T1000 (cell line): Measurements from ENCODE around the gene ULK4.
A peak's percentile ranks its signal among the peaks of the same experiment; 100 is the strongest.

ENCODE experiments used
- DNase-seq: peaks from one replicate; lab custom pipeline; 2025; ENCODE audit warnings: mixed read lengths; lab: John Stamatoyannopoulos, UW

ULK4 gene

DNA sequence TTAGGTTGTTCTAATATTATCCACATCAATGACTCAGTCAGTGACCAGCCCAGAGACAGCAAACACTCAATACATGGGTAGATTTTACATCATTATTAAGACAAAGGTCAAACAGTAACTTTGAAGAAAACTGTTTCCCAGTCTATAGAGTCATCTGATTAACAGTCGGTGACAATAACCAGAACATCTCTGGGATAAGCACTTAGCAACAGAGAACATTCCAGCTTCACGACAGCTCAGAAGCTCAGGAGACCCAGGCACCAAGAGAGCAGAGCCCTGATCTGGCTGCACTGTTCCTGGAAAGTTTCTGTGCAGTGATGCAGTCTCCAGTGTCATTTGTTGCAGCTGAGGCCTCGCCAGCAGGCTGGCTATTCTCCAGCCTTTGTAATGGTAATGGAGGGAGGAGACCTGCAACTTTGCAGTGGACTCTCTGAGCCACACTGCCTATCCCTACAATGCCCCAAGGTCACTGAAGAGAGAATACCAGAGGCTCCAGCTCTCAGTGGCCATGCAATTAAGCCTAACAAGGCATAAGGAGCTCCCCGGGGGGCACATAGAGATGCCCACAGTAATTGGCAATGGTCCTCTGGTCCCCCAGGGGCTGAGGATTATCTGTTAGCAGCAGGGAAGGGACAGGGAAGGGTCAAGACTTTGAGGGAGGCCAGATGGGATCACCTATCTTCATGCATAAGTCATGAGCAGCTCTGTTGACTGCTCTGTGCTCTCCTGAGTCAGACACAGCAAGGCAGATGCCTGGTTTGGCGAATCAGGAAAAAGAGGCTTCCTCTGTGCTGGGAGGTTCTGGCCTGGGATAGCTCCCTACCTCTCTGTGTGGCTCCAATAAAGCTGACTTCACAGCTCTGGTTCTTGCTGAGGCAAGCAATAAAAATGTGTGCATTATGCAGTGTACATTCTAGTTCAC lies 599.0 kb downstream of the ULK4 start:
- DNase-seq: peak; percentile 9

DNA sequence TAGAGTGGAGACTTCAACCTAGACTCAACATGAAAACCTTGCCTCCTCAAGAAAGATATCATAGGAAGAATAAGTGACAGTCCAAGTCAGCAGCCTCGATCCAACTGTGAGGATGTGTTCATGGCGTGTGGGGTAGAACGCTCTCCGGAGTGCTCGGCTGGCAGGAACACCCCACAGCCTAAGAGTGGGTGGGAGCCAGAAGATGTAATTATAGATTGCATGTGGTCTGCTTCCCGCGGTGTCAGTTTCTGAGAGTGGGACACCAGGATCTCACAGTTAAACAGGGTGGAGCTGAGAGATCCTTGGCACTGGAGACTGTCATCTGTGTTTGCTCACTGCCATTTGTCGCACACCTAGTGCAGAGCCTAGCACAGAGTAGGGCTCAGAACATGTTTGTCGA lies 604.6 kb downstream of the ULK4 start:
- no peak for DNase-seq

DNA sequence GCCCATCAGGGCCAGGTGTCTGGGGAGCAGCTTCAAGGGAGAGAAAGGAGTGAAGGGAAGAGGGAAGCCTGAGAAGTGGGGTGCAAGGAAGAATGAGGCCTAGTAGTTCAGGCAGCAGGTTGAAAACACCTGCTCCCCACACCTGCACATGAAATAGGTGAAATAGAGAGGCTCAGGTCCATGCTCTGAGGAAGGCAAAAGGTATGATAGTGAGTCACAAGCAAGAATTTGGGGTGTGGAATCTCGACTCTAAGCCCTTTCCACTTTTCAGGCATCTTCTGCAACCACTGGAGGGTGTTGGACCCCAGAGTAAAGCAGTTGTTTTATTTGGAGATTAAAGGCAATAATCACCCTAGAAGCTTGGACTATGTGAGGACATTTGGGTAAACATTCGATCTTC lies 605.1 kb downstream of the ULK4 start:
- DNase-seq: no peak

DNA sequence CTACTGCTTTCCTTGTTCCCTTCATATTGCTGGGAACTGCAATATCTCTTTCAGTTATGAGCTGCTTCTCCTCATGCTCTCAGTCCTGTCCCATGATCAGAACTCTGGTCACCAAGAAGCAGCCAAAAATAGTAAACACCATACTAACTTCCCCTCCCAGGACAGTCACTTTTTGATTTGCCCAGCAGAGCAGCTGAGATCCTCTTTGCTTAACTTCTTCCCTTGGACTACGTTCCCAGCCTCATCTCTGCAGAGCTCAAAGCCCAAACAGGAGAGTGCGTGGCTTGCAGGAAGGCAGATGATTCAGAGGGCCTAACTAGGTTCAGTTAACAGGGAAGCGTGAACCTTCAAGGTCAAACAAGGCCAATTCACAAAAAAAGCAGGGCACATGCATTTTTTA lies 609.4 kb downstream of the ULK4 start:
- no peak for DNase-seq

DNA sequence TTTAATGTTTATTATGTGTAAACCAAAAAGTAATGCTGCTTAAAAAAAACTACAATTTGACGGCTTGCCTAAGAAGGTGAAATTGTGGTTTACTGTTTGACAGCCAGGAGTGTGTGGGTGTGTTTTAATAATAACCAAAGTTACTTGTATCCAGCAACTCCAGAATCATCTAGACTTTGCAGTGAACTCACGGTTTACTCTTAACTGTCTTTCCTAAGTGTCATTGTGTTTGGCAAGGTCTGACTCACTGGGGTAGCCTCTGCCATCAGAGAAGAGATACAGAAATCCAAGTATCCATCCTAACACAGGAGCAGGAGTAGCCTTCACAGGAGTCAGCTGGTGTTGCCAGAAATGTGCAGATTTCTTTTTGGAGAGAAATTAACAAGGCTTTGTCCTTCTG lies 611.5 kb downstream of the ULK4 start:
- DNase-seq: no peak

DNA sequence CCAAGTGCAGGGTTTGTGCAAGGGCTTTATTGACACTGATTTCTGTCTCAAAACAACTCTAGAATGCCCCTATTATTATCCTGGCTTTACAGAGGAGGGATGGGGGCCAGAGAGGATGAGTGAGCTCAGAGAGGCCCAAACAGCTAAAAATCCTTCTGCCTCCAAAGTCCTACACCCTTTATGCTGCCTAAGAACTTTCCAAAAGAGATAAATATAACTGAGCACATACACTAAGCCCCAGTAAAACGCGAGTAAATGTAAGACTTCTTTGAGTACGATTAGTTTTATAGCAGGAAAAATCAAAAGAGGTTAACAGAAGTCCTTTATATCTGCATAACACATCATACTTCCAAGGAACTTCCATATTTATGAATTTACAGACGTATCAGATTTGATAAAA lies 613.5 kb downstream of the ULK4 start:
- no peak for DNase-seq

DNA sequence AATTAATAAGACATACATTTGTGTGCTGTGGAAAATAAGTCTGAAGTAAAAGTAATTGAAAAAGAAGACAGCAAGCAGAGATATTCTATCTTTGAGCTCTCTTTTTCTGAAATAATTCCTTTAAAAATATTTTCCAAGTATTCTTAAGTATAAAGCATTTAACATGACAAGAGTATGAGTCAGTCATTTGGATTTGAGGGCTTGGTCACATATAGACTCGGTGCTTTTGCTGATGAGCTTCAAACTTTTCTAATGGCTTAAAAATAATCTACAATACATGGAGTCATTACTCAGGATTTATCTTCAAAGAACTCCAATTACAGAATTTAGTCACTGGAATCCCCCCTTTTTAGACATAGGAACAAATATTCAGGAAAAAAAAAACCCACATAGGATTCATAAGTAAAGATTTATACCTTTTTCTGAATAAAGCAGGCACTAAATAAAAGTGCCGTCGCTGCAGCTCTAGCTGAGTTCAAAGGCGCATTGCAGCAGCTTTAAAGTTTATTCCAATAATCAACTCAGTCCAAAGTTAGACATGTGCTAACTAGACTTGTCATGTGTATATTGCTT lies 615.1 kb downstream of the ULK4 start:
- no peak for DNase-seq

DNA sequence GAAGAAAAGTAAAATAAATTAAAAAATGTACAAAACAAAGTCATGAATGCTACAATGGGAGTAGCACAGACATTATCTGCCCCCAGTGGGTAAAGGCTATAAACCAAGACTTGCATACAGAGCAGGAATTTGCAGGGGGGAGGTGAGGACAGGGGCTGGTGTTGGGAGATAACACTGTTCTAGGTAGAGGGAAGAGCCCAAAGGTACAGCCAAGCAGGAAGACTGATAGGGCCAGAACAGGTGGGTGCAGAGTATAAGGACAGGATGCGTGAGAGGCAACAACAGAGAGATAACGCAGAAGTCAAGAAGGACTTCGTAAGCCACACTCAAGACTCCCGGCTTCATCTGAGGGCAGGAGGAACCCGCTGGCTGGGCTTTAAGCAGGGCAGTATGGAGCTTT lies 616.1 kb downstream of the ULK4 start:
- no peak for DNase-seq

DNA sequence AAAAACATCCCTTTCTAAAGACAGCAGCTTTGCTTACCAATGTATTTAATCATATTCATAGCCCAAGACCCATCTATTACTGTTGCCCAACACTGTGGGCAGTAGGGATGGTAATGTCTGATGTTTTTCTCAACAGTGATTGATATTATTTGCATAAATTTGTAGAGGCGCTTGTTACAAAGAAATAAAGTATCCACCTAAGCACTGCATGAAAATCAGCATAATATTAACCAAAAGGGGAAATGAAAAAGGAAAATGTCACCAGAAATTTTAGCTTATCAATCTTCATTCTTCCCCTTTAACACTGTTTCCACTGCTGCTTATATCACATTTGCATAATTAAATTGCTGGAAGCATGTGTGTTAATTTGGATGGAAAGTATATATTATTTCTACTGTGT lies 622.1 kb downstream of the ULK4 start:
- no peak for DNase-seq

DNA sequence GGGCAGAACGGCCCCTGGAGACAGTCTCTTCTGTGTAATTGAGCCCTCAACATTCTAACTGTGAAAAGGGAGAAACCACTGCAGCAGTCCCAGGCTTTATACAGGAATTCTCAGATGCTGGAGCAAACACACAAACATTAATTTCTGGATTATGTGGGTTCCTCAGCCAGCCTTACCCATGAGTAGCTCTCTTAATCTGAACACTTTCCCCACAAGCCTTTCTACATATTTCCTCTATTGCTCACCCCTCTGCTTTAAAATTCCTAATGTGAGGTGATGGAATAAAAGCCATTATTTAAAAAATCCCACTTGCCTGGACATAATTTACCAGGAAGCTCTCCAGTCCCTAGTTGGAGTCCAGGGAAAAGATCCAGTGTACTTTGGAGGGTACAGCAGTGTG lies 623.6 kb downstream of the ULK4 start:
- DNase-seq: no peak

DNA sequence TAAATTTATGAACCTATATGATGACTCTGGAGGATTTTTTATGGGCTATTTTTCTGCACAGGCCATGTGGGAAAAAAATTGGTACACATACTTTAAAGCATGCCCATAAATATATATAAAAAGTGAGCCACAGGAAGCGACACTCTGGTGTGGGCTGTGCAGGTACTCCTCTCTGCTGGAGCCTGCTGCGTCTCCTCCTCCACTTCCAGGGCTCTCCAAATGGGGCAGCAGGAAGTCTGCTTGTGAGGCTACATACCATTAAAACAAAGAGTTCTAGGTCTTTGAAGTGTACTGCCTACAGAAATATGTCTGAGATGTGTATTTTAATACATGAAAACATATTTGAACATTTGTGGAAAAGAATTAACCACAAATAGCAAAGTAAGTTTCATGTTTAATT lies 627.5 kb downstream of the ULK4 start:
- no peak for DNase-seq

DNA sequence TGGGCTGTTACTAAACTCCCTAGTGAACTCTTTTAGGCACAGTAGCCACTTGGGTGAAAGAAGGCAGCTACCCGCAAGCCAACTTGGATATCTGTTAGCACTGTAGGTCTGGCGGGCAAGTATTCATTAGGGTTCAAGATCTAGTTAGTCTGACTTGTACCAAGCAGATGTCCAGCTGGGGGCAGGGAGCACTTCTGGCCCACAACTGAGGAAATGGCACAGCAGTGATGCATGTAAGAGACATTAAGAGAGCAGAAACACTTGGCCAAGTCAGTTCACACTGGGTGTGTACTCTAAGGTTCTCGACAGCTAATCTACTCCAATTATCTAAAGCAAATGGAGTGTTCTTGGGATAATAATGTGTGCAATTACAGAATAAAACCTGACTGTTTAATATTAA lies 630.9 kb downstream of the ULK4 start:
- no peak for DNase-seq

DNA sequence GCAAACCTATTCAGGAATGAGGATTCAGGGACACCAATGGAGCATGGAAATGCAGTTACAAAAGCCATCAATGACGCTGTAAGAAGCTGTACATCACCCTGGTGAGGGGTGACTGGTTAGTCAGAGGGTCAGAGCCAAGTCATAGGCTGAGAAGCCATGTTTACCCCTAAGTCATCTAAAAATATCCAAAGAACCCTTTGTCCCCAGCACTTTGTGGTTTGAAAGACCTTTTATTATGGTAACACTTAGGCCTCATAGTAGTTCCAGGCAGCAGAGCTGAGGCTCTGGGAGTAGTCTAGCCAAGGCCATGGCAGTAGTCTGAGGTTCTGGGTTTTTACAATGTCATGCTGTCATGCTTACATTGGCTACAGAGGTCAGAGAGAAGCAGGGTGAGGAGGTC lies 631.4 kb downstream of the ULK4 start:
- peak; percentile 24 for DNase-seq

DNA sequence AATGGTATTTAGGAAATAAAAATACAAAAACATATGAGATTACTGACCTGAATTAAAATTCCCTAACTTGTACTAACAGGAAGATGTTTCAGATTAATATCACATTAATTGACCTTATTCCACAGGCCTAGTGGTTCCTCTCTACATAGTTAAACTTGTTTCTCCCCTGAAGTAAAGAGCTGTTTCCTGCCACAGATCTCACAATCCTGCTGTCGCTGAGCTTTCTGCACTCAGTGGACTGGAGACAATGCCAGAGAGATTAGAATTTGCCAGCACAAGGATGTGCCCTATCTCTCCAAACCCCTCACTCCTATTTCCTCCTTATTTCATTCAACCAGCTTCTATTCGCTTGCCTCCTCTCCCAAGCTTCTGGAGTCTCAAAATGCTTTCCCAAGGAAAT lies 632.0 kb downstream of the ULK4 start:
- no peak for DNase-seq

DNA sequence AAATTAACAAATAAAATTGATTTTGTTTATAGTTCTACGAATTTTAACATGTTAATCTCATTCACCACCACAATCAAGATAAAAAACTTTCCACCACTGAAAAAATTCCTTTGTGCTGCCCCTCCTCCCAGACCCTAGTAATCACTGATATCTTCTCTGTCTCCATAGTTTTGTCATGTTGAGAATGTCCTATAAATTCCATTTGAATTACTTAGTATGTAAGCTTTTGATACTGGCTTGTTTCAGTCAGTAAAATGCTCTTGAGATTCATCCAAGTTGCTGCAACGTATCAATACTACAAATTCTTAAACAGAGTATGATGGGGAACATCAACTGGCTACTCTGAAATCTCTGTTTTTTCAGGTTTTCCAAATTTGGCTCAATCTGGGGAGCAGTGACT lies 633.0 kb downstream of the ULK4 start:
- DNase-seq: no peak

DNA sequence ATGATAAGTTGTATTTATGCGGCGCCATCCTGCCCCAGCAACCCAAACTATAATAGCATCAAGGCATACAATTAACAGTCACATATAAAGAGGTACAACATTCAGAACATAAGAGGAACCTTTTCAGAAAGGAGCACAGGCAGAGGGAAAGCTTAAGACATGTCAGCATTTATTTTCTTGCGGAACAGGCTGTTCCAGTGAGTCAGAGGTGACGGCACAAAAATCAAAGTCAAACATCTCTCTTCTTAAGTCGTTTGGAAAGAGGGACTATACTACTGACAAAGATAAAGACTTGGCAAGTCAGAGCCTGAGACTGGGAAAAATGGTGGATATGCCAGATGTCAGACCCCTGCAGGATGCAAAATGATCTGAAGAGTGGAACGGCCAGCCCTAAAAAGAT lies 634.2 kb downstream of the ULK4 start:
- DNase-seq: peak; percentile 4

DNA sequence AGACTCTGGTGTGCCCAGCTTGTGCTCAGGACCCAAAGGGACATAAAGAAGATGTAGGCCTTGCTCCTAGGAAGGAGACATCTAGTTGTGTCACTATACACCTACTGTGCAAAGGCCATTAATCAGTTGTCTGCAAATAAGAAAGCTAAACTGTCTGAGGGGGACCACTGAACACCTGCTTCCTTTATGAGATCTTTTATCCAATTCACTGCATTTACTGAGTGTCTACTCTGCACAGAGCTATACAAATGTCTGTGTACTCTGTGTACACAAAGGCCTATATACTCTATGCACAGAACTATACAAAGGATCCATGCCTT lies 637.8 kb downstream of the ULK4 start:
- no peak for DNase-seq

DNA sequence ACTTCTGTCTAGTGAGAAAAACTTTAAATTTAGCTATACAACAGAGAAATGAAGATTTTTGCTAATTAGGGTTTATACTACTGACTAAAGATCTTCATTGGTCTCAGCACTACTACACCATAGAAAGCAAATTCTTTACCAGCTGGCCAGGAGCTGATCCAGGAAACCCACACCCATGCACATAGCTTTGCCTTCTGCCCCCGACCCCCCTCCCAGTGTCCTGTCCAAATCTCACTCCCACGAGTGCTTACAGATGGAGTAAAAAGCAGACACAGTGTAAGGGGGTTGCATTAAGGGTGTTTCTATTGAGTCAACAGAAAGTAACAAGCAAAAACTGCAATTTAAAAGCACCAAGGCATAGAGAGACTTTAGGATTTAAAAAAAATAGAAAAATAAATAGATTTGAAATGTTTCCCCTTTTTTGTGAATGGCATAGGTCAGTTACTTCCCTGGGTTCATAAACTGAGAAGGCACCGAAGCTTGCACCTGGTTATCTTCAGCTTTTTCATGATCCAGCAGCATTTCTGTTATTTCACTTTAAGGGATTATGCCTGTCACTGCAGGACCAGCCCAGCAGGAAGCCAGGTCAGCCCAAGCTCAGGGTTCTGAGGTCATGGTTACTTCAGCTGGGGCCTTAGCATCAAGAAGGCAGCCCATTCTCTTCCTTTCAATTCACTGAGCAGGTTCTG lies 638.3 kb downstream of the ULK4 start:
- no peak for DNase-seq

DNA sequence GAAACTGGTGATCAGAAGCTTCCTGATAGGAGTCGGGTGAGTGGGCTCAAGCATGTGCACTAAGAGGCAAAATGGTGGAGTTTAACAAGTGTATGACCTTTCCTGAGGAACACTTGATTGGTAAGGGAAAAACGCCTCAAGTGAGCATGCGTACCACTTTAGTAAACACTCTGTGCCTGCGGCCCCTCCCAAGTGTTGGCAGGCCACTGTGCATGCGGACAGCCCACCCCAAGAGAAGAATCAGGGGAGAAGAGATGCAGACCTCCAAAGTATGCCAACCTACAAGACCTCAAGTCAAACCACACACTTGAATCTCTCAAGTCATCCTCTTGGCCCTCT lies 640.3 kb downstream of the ULK4 start:
- DNase-seq: no peak

DNA sequence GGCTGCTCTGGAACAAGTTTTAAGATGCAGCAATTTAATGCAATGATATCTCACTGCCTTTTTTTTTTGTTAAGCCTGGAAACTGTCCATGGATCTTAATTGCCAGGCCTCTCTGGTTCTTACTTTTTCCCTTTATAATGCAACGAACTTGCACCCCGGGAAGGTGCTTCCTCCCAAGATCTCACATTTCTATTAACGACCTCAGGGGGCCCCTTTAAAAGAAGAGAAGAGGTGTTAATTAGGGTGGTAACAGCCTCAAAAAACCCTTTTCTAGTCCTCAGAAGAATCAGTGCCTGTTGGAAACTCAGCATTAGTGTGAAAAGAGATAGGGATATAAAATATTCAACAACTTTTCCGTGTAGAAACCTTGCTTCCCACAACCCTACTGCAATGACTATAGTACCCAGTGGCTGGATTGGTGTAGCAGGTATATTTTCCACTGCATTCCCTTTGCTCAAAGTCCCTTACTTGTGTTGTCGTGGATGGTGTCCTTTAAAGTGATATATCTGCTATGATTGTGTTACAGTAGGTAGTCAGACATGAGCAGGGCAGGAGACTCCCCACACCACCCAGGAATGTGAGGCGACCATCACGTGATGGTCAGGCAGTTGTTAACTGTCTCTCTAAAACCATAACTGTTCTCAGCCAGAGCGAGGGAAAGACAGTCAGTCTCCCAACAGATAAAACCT lies 640.8 kb downstream of the ULK4 start:
- no peak for DNase-seq

DNA sequence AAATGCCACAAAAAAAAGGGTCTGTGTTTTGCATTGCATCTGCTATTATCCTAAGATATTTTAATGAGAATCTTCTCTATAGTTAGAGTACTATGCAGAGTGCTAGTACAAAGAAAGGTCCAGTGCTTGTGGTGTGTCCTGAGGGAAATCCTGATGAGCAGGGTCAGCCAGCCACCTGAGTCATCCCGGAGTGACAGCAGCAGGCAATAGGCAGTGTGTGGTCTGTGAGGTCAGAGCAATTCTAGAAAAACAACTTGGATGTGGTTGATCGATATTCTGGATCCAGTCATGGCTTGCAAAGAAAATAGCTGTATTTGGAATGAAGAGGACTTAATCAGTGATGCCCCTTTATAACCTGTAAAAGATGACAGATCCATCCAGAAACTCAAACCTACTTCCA lies 643.4 kb downstream of the ULK4 start:
- peak; percentile 3 for DNase-seq

DNA sequence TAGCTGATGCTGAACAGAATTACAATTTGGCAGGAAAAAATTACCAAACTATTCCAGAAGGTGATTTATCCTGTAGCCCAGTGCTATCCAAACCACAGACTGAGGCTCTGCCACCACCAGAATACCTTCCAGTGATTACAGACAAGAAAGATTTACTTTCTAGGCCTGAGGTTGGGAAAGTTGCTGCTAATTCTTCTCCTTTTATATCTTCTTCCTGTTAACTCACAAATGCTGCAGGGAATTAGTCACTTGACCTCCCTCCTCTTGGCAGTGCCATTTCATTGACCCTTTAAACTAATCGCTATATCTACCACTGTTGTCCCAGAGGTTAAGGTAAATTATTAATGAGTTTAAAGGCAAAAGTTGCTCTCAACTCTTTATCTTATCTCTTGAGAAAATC lies 644.2 kb downstream of the ULK4 start:
- no peak for DNase-seq

DNA sequence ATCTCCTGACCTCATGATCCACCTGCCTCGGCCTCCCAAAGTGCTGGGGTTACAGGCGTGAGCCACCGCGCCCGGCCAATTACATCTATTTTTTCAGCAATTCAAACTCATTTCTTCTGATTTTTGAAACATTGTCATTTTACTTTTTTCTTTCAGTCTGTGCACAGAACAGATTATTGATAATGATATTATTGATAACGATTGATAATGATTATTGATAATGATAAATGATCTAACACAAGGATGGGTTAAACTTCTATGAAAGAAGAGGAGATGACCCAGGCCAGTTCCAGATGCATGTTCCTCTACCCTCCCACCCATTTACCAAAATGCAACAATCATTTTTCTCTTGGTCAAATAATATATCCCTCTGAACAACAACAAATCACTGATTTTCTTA lies 644.6 kb downstream of the ULK4 start:
- no peak for DNase-seq
